Measurements from ENCODE around the gene CDC42BPA. TPM values are rescaled to one million over a fixed set of nuclear protein-coding genes. Genes with fewer than 3 reads are reported as not detected.

The CDC42BPA gene
- polyA plus RNA-seq, 1 of the 3 experiments (the other 2 are of a cell fraction): 6.8 TPM

- no peak for DNase-seq
- Histone ChIP-seq H3F3A (replicated peaks; ENCODE audit: insufficient read depth) (no peaks in the 10 kb centered on the region), H3K36me3 (replicated peaks in 1 of 2; ENCODE audit: control insufficient read depth in 1 of 2, insufficient read depth in 2 of 2, low read length in 1 of 2) (peaks cover 0 to 2% of the 10 kb centered on the region in 2 experiments), H3K27ac (ENCODE audit: low read depth in 2 of 2, low read length in 1 of 2) (no peak overlapping the region), H4K20me1 (ENCODE audit: insufficient read depth) (peaks cover 33% of the 10 kb centered on the region), H2AFZ (ENCODE audit: low read depth) (no peak overlapping the region), H3K4me2 (no peak overlapping the region), H3K4me1 (ENCODE audit: control insufficient read depth in 1 of 2, insufficient read depth in 2 of 2, low read depth in 1 of 2, low read length in 1 of 2) (no peaks in the 10 kb centered on the region; a peak in 1 of 4 replicates), H3K27me3 (ENCODE audit: insufficient read depth) (no peaks in the 10 kb centered on the region), H3K9me3 (no peaks in the 10 kb centered on the region), H3K9me2 (no peaks in the 10 kb centered on the region), H3K9ac (no peak overlapping the region), H3K4me3 (ENCODE audit: low read depth in 2 of 2, low read length in 1 of 2) (no peak overlapping the region), H3K79me2 (ENCODE audit: insufficient read depth) (peaks cover 99% of the 10 kb centered on the region)
- ChIA-PET CTCF (interaction anchor here (1.3 kb wide), 1 partner anchor 9 kb away, joined by 4 read pairs; no protein-coding TSS in a partner anchor), POLR2A (no interaction called here)
- TF ChIP-seq SMC3 (IDR thresholded peaks at IDR 0.05; ENCODE audit: low read depth, low read length): no peak
- TF ChIP-seq RAD21 (IDR thresholded peaks at IDR 0.05; ENCODE audit: low read length): no peak
- TF ChIP-seq TEAD4 (IDR thresholded peaks at IDR 0.05; ENCODE audit: borderline replicate concordance, insufficient read depth): no peak
- TF ChIP-seq JUND (IDR thresholded peaks at IDR 0.05): no peak
- no peak for TF ChIP-seq FOXJ3 (CRISPR knock-in tag; IDR thresholded peaks at IDR 0.05)
- no peak for TF ChIP-seq USF1 (IDR thresholded peaks at IDR 0.05; ENCODE audit: borderline replicate concordance, low read depth)
- no peak for TF ChIP-seq POLR2AphosphoS5 (IDR thresholded peaks at IDR 0.05; ENCODE audit: low read depth, low read length)
- TF ChIP-seq SIN3A (IDR thresholded peaks at IDR 0.05; ENCODE audit: borderline replicate concordance, low read depth, low read length): no peak
- TF ChIP-seq ZBTB33 (IDR thresholded peaks at IDR 0.05; ENCODE audit: borderline replicate concordance, low read depth): no peak
- TF ChIP-seq RCOR1 (IDR thresholded peaks at IDR 0.05; ENCODE audit: low read length): no peak
- TF ChIP-seq RXRA (IDR thresholded peaks at IDR 0.05; ENCODE audit: borderline replicate concordance, low read depth): no peak
- no peak for TF ChIP-seq GABPA (IDR thresholded peaks at IDR 0.05; ENCODE audit: low read depth)
- TF ChIP-seq NRF1 (IDR thresholded peaks at IDR 0.05; ENCODE audit: low read depth, low read length): no peak
- TF ChIP-seq ELF1 (IDR thresholded peaks at IDR 0.05): no peak
- no peak for TF ChIP-seq RFX5 (IDR thresholded peaks at IDR 0.05; ENCODE audit: low read length)
- TF ChIP-seq IRF3 (IDR thresholded peaks at IDR 0.05; ENCODE audit: low read depth, low read length): no peak
- no peak for TF ChIP-seq MAX (IDR thresholded peaks at IDR 0.05; ENCODE audit: low read depth)
- no peak for TF ChIP-seq FOXM1 (IDR thresholded peaks at IDR 0.05; ENCODE audit: low read depth)
- TF ChIP-seq PBX3 (IDR thresholded peaks at IDR 0.05): no peak
- no peak for TF ChIP-seq REST (IDR thresholded peaks at IDR 0.05; ENCODE audit: low read depth, low read length)
- WGBS (ENCODE audit: low lambda C conversion rate): 90% methylated on average over 6 of the region's 6 CpGs
These were observed 9.6 kb downstream of the CDC42BPA start for GRCh38 chr1:227308367-227309336.
